AG04450 (cell line): Measurements from ENCODE around the gene ZNF584. TPM values are rescaled to one million over a fixed set of nuclear protein-coding genes. Genes with fewer than 3 reads are reported as not detected.
"Not testable (repeated sequence)": the region's sequence is repeated elsewhere in the genome, so short reads cannot be mapped to it uniquely, and the experiment has no call there.

Experiments used
- CTCF ChIA-PET: fragments of 300-600, 350-600 bp; formaldehyde crosslinking; extraction: SDS; loops from one replicate; lab custom pipeline; 2022; ENCODE audit warnings: antibody characterized with exemption, inconsistent platforms; lab: Charles Lee
- POLR2A ChIA-PET: fragments of 350-600 bp; formaldehyde crosslinking; extraction: SDS; loops from one replicate; lab custom pipeline; 2021; ENCODE audit warnings: antibody characterized with exemption, inconsistent platforms; lab: Yijun Ruan, JAX
- DNase-seq: peaks from one replicate; pipeline ENCODE4 v3.0.0-alpha.2; 2011; ENCODE audit warnings: low read depth, low spot score
- H3K27ac ChIP-seq: one replicate; pipeline ENCODE4 v1.5.1; 2012; ENCODE audit warnings: low read depth, low read length, control low read depth
- H3K27me3 ChIP-seq: one replicate; pipeline ENCODE4 v1.6.0; 2012; ENCODE audit warnings: low read length; ENCODE audit not compliant: control insufficient read depth, insufficient read depth
- H3K4me3 ChIP-seq: 2 replicates; pipeline ENCODE4 v1.5.1; 2011; ENCODE audit warnings: mild to moderate bottlenecking, low read depth, low read length, control low read depth
- H3K9me3 ChIP-seq: 2 replicates; pipeline ENCODE4 v1.5.1; 2012; ENCODE audit warnings: low read length; ENCODE audit not compliant: control insufficient read depth, insufficient read depth
- CTCF ChIP-seq: IDR thresholded peaks from 2 replicates; pipeline ENCODE4 v1.5.1; 2011; ENCODE audit warnings: low read depth, low read length, control low read depth, inconsistent platforms
- polyA plus RNA-seq: library from polyadenylated mRNA; depleted of rRNA; stranded (reverse); fragments of >200 nt; gene quantifications from 2 replicates; pipeline ENCODE4 v1.2.3, GENCODE V29; 2011

The ZNF584 gene
- polyA plus RNA-seq, 1 experiment: 11.9 TPM

- peaks cover 64% of the 10 kb centered on the region for H3K9me3 ChIP-seq
- peak overlapping the region; percentile 90 for H3K27ac ChIP-seq
- ChIA-PET POLR2A (interaction anchor here (1.0 kb wide), 3 partner anchors 11 to 32 kb away, joined by 3 to 7 read pairs (median 6); partner anchors contain the start of genes ZNF324B and ZNF584), CTCF (no interaction called here)
- H3K27me3 ChIP-seq: peaks cover 3% of the 10 kb centered on the region
- no peak for DNase-seq
- peak overlapping the region; percentile 93 for H3K4me3 ChIP-seq
- TF ChIP-seq CTCF: no peak
These were observed 32.1 kb downstream of the ZNF584 start for GRCh38 chr19:58440556-58440955.

- H3K27ac ChIP-seq, CTCF ChIA-PET, H3K4me3 ChIP-seq, DNase-seq, H3K27me3 ChIP-seq: not testable (repeated sequence)
- peaks cover 41% of the 10 kb centered on the region for H3K9me3 ChIP-seq
- POLR2A ChIA-PET: interaction anchor here (0.7 kb wide), 1 partner anchor 34 kb away, joined by 3 read pairs; the partner anchor contains the start of gene ZNF584
These were observed 34.5 kb downstream of the ZNF584 start for GRCh38 chr19:58442986-58443385.

GRCh38 chr19:58448860-58449259 is 40.4 kb downstream of the ZNF584 start:
- H3K27ac ChIP-seq, H3K4me3 ChIP-seq, H3K27me3 ChIP-seq, CTCF ChIA-PET, H3K9me3 ChIP-seq, POLR2A ChIA-PET, DNase-seq: not testable (repeated sequence)

- DNase-seq, H3K9me3 ChIP-seq, CTCF ChIA-PET, H3K27me3 ChIP-seq, H3K27ac ChIP-seq, POLR2A ChIA-PET, H3K4me3 ChIP-seq: not testable (repeated sequence)
These were observed 41.5 kb downstream of the ZNF584 start for GRCh38 chr19:58449980-58450379.

GRCh38 chr19:58450856-58451357 is 42.5 kb downstream of the ZNF584 start:
- ChIA-PET CTCF (interaction anchor here (1.1 kb wide), 1 partner anchor 10 kb away, joined by 3 read pairs; no protein-coding TSS in a partner anchor), POLR2A (interaction anchor here (0.5 to 1.2 kb wide), 5 partner anchors 10 to 93 kb away, joined by 3 to 7 read pairs (median 4); partner anchors contain the start of genes TRIM28, ZBTB45, ZNF132 and ZNF584)
- Histone ChIP-seq H3K9me3 (peaks cover 9% of the 10 kb centered on the region; the same call in 1 of the 2 replicates), H3K27me3 (peaks cover 2% of the 10 kb centered on the region), H3K4me3 (peak overlapping the region; percentile 69), H3K27ac (no peak overlapping the region)
- DNase-seq: no peak
- no peak for TF ChIP-seq CTCF

DNA sequence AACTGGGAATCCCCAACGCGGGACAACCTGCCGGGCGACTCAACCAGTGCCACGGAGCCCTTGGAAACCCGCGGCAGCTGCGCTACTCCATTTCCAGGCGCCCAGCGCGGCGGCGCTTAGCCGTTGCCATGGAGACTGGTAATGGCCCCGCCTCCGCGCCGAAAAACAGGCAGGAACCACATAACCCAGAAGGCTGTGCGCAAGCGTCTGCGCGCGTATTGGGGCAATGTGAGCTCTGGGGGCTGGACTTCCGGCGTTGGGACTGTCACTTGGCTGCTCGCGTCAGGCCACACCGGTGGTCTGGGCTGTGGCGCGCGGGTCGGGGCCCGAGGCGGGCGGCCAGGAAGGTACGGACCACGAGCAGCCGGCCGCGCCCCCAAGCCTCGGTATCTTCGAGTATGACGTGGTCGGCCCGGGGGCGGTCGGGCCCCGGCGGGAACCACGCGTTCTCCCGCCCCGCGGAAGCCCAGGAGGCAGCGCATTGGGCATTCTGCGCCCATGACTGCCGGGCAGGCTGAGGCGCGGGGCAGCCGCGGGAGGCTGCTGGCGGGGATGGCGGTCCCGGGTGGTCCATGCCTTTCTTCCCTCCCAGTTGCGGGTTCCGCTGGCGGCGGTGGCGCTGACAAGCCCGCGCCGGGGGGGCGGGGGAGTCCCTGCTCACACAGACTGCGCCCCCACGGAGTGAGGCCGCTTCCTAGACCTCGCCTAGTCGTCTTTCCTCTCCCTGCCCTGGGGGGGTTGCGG is 43.1 kb downstream of the ZNF584 start, which contains the start of gene ZNF324B:
TSS of gene ZNF324B (plus strand) at position 265 of the 744 bp plus-strand sequence. CDS start 2,080 bp downstream, outside the sequence.
- POLR2A ChIA-PET: interaction anchor here (0.5 to 1.2 kb wide), 6 partner anchors 9 to 281 kb away, joined by 3 to 7 read pairs (median 4); partner anchors contain the start of genes TRIM28, ZBTB45, ZNF132 and ZNF584
- Histone ChIP-seq H3K4me3 (peak within 1 kb of the TSS; percentile 69), H3K27me3 (peaks cover 2% of the 10 kb centered on the region), H3K27ac (no peak within 1 kb of the TSS), H3K9me3 (peaks cover 9% of the 10 kb centered on the region; the same call in 1 of the 2 replicates)
- CTCF ChIA-PET: interaction anchor here (1.1 kb wide), 1 partner anchor 9 kb away, joined by 3 read pairs; no protein-coding TSS in a partner anchor
- TF ChIP-seq CTCF: no peak
- peak; percentile 78 for DNase-seq
